ENCODE results near the gene ALDOC.

GRCh38 chr17:28584434-28584833 is 7.7 kb upstream of the ALDOC start:
- TF ChIP-seq CTCF (IDR thresholded peaks at IDR 0.05) (no peak), POLR2A (IDR thresholded peaks at IDR 0.05) (no peak), POLR2AphosphoS5 (IDR thresholded peaks at IDR 0.05) (no peak), EP300 (IDR thresholded peaks at IDR 0.05) (no peak)

Data from sigmoid colon (tissue), 4 donors.